Measurements from ENCODE around the gene KLRB1.
"Not testable (repeated sequence)": the region's sequence is repeated elsewhere in the genome, so short reads cannot be mapped to it uniquely, and the experiment has no call there.

The KLRB1 gene

DNA sequence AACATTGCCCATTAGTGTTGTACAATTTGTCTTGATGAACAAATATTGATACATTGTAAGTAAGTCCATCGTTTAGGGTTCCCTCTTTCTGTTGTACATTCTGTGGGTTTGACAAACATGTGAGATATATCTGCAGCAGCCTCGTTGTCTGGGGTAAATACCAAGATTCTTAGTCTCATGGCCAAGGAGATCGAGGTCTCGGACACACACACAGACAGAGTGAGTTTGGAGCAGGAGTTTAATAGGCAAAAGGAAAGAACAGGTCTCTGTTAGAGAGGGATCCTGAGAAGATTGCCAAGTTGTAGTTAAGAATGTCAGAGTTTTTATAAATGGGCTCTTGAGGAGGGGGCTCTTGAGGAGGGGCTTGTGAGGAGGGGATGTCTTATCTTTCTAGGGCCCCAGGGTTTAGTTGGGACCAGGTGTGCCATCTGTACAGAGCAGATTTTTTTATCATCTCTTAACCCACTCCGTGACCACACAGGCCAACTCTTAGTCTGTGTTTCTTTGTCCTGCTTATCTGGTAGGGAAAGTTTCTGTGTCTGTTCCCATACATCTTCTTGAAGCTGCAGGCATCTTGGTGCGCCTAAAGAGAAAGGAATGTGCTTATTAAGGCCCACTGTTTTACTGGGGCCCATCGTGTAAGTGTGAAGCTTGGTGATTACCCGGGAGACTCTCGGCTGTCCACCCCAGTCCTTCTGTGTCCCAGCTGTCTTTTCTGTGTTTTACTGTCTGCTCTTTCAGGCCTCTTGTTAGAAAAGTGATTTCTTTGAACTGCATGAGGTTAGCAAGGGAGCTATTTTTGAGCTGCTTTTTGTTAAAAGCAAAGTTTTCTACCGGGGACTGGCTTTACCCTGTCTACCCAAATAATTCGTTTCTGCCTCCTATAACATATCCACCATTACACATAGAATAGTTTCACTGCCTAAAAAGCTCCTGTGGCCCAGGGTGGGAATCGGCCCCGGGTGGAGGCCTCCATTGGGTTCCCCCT lies 39.4 kb upstream of the KLRB1 start:
- no peak for DNase-seq (ENCODE audit: low read depth)
- peak overlapping the region; percentile 86 for H3K4me3 ChIP-seq (ENCODE audit: low read depth, low read length)
- TF ChIP-seq, protein P1, sequence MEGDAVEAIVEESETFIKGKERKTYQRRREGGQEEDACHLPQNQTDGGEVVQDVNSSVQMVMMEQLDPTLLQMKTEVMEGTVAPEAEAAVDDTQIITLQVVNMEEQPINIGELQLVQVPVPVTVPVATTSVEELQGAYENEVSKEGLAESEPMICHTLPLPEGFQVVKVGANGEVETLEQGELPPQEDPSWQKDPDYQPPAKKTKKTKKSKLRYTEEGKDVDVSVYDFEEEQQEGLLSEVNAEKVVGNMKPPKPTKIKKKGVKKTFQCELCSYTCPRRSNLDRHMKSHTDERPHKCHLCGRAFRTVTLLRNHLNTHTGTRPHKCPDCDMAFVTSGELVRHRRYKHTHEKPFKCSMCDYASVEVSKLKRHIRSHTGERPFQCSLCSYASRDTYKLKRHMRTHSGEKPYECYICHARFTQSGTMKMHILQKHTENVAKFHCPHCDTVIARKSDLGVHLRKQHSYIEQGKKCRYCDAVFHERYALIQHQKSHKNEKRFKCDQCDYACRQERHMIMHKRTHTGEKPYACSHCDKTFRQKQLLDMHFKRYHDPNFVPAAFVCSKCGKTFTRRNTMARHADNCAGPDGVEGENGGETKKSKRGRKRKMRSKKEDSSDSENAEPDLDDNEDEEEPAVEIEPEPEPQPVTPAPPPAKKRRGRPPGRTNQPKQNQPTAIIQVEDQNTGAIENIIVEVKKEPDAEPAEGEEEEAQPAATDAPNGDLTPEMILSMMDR (IDR thresholded peaks at IDR 0.05; ENCODE audit: low read depth, low read length, missing control alignments) = no peak

DNA sequence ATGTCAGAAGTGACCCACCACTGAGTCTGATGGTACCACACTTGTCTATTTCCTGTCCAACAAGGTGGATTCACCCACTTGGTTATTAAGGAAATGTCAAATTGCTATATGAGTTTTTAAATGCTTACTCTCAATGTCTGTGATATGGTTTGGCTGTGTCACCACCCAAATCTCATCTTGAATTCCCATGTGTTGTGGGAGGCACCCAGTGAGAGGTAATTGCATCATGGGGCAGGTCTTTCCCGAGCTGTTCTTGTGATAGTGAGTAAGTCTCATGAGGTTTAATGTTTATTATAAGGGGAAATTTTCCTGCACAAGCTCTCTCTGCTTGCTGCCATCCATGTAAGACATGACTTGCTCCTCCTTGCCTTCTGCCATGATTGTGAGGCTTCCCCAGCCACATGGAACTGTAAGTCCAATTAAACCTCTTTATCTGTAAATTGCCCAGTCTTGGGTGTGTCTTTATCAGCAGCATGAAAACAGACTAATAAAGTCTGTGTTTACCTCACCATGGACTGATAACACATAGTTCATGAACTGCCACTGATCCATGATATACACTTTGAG lies 37.4 kb upstream of the KLRB1 start:
- not testable (repeated sequence) for DNase-seq (ENCODE audit: low read depth); H3K4me3 ChIP-seq (ENCODE audit: low read depth, low read length)

DNA sequence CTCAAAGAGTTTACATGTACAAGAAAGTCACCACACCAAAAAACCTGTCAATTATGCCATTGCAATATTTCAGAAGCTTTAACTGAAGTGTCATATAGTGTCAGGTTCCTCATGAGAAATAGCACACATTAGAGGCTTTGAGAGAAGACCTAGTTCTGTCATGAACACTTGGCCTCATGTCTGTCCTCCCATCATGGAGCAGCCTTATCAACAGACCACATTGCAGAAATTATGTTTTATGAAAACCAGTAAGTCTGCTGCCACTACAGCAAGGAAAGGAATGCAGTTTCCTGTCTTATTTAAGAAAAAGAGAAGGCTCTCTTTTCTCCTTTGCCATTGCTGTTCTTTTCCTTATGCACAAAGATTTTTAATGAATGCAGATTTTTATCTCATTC lies 35.5 kb upstream of the KLRB1 start:
- no peak for DNase-seq (ENCODE audit: low read depth)
- TF ChIP-seq, protein P1 (IDR thresholded peaks at IDR 0.05; ENCODE audit: low read depth, low read length, missing control alignments) = no peak
- no peak overlapping the region for H3K4me3 ChIP-seq (ENCODE audit: low read depth, low read length)

DNA sequence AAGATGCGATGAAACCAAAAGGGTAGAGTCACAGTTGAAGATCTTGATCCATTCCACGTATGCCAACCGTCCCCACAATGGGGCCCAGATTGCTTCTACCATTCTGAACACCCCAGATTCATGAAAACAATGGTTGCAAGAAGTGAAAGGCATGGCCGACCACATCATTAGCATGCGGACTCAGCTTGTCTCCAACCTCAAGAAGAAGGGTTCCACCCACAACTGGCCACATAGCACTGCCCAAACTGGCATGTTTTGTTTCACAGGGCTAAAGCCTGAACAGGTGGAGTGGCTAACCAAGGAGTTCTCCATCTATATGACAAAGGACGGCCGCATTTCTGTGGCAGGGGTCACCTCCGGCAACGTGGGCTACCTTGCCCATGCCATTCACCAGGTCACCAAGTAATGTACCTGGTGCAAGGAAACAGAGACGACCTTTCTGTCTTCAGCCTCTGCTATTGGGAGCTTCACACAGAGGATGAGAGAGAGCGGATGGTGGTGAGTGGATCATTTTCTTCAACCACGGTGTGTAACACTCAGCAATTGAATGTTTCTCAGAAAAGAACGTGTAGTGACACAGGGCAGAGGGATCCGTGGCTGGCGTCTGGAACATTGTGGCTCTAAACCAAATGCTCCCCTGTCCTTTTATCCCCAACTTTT lies 35.0 kb upstream of the KLRB1 start:
- no peak overlapping the region for H3K4me3 ChIP-seq (ENCODE audit: low read depth, low read length)
- TF ChIP-seq, protein P1 (IDR thresholded peaks at IDR 0.05; ENCODE audit: low read depth, low read length, missing control alignments) = no peak
- no peak for DNase-seq (ENCODE audit: low read depth)

DNA sequence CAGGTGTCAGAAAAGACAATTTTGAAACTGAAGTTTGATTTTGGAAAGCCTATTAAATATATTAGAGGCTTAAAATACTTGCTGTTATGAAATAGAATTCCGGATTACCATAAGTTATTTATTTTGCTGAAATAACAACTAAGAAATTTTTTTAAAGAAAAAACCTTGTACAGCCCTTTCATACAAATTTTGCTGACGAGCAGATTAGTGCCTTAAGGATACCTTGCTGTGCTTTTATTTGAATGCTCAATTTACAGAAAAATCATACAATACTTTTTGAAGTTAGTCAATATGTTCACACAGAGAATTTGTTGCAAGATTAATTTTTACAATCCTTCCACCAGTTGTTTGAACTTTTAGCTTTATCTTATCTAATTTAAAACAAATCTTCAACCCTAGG lies 32.3 kb upstream of the KLRB1 start:
- DNase-seq (ENCODE audit: low read depth) = no peak
- TF ChIP-seq, protein P1 (IDR thresholded peaks at IDR 0.05; ENCODE audit: low read depth, low read length, missing control alignments) = no peak
- no peak overlapping the region for H3K4me3 ChIP-seq (ENCODE audit: low read depth, low read length)

DNA sequence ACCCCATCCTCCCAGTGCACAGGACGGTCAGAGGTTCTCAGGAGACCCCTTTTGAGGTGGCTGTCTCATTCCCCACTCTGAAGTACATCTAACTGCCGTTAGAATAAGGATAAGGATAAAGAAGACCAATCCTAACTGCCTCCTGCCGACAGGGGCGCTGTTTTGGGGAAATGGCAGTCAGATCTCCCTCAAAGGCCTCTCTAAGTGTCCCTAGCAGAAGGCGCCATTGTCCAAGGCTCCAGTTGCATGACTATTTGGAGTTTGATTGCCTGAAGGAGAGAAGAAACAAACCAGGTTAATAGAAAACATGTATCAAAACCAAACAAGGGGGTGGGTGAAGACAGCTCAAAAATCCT lies 29.1 kb upstream of the KLRB1 start:
- TF ChIP-seq, protein P1 (IDR thresholded peaks at IDR 0.05; ENCODE audit: low read depth, low read length, missing control alignments) = no peak
- no peak overlapping the region for H3K4me3 ChIP-seq (ENCODE audit: low read depth, low read length)
- DNase-seq (ENCODE audit: low read depth) = no peak

DNA sequence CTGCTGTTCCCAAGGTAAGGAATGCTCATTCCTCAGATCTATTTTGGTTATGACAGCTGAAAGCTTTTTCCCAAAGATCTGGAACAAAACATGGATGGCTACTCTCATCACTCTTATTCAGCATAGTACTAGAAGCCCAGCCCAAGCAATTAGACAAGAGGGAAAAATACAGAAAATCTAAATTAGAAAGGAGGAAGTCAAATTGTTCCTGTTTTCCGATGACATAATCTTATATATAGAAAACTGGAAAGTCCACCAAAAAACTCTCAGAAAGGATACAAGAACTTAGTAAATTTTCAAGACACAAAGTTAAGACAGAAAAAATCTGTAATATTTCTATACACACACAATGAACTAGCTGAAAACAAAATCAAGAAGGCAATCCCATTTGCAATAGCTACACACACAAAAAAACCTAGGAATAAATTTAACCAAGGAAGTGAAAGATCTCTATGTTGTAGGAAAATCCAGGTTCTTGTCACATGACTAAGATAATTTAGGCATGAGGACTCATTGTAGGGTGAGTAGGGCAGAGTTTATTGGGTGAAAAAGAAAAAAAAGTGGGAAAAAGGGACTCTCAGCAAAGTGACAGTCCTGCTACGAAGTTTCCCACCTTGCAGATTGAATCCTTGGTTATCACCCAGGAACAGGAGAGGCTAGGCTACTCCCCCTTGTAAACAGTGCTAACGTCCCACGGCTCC lies 28.6 kb upstream of the KLRB1 start:
- H3K4me3 ChIP-seq (ENCODE audit: low read depth, low read length) = no peak overlapping the region
- DNase-seq (ENCODE audit: low read depth) = no peak
- TF ChIP-seq, protein P1 (IDR thresholded peaks at IDR 0.05; ENCODE audit: low read depth, low read length, missing control alignments) = no peak
